Measurements from ENCODE around the gene IER2. TPM values are rescaled to one million over a fixed set of nuclear protein-coding genes. Genes with fewer than 3 reads are reported as not detected.
A peak's percentile ranks its signal among the peaks of the same experiment; 100 is the strongest.

The IER2 gene
- total and polyA plus RNA-seq, 2 of the 8 experiments (the other 6 are each of a cell fraction or from before 2014, with no cell fraction given): 84.5 to 138 TPM

- no peak overlapping the region for H3K27ac ChIP-seq (ENCODE audit: low read depth, low read length)
- DNase-seq (ENCODE audit: low read depth in 1 of 2, low spot score in 2 of 2): no peak
- TF ChIP-seq RBBP5 (IDR thresholded peaks at IDR 0.05; ENCODE audit: borderline replicate concordance, low read depth, low read length): no peak
- TF ChIP-seq RNF2 (IDR thresholded peaks at IDR 0.05; ENCODE audit: borderline replicate concordance, low read depth, low read length, missing control alignments, poor library complexity, severe bottlenecking): no peak
- no peak for TF ChIP-seq EP300 (IDR thresholded peaks at IDR 0.05; ENCODE audit: borderline replicate concordance in 1 of 2, low read depth in 2 of 2, low read length in 2 of 2)
- no peak for TF ChIP-seq BACH1 (IDR thresholded peaks at IDR 0.05; ENCODE audit: low read length)
- TF ChIP-seq MAX (IDR thresholded peaks at IDR 0.05): no peak
- TF ChIP-seq RFX5 (IDR thresholded peaks at IDR 0.05; ENCODE audit: borderline replicate concordance, low read depth, low read length): no peak
- no peak for TF ChIP-seq E2F6 (IDR thresholded peaks at IDR 0.05)
- no peak for TF ChIP-seq POLR2AphosphoS5 (IDR thresholded peaks at IDR 0.05; ENCODE audit: low read depth, low read length)
- TF ChIP-seq USF2 (IDR thresholded peaks at IDR 0.05; ENCODE audit: low read length): no peak
These were observed 19.6 kb downstream of the IER2 start for GRCh38 chr19:13169769-13170168.

More at GRCh38 chr19:13169769-13170168, 19.6 kb downstream of the IER2 start:
- no peak overlapping the region for H3K9ac ChIP-seq (replicated peaks in 1 of 4; ENCODE audit: extremely low read depth in 1 of 4, low read depth in 3 of 4, low read length in 3 of 4)
- H3K79me2 ChIP-seq (ENCODE audit: control insufficient read depth in 1 of 2, insufficient read depth in 2 of 2, low read length in 2 of 2): no peaks in the 10 kb centered on the region
- peak overlapping the region; percentile 49; the same call in 1 of the 2 replicates for H2BK5ac ChIP-seq (ENCODE audit: low read depth, low read length)
- no peak overlapping the region for H3K23ac ChIP-seq (ENCODE audit: insufficient read length)
- H3K4me1 ChIP-seq (replicated peaks in 1 of 4; ENCODE audit: control insufficient read depth in 3 of 4, insufficient read depth in 4 of 4, low read length in 3 of 4): peaks cover 9 to 21% (median 14%) of the 10 kb centered on the region in 4 experiments
- peak overlapping the region; percentile 90; the same call in 1 of the 2 replicates for H2BK15ac ChIP-seq (ENCODE audit: low read length)
- no peaks in the 10 kb centered on the region for H3K9me3 ChIP-seq (ENCODE audit: insufficient read depth in 2 of 2, low read depth in 1 of 2, low read length in 1 of 2)
- H2BK120ac ChIP-seq (replicated peaks; ENCODE audit: low read depth, low read length): no peak overlapping the region
- no peaks in the 10 kb centered on the region; the same call in 1 of the 2 replicates for H3K79me1 ChIP-seq (ENCODE audit: low read depth, low read length)
- no peaks in the 10 kb centered on the region for H3K27me3 ChIP-seq (replicated peaks in 1 of 4; ENCODE audit: control insufficient read depth in 3 of 4, extremely low read depth in 1 of 4, insufficient read depth in 3 of 4, low read length in 3 of 4)
- H4K91ac ChIP-seq (replicated peaks; ENCODE audit: insufficient read length, low read length): peak overlapping the region; percentile 91
- H2BK20ac ChIP-seq (ENCODE audit: low read length): no peak overlapping the region
- H3K23me2 ChIP-seq (ENCODE audit: low read depth, low read length): peaks cover 3% of the 10 kb centered on the region; the same call in 1 of the 2 replicates
- no peak overlapping the region for H3K4me3 ChIP-seq (ENCODE audit: extremely low read depth in 1 of 4, insufficient read depth in 2 of 4, low read depth in 3 of 4, low read length in 4 of 4)
- H2AK5ac ChIP-seq (ENCODE audit: low read depth, low read length): peak overlapping the region; percentile 89; the same call in 1 of the 2 replicates
- H3K4me2 ChIP-seq (ENCODE audit: insufficient read depth in 1 of 2, low read depth in 2 of 2, low read length in 2 of 2): no peak overlapping the region
- H4K20me1 ChIP-seq (replicated peaks in 1 of 2; ENCODE audit: control insufficient read depth in 1 of 2, insufficient read depth in 2 of 2, low read length in 2 of 2): no peaks in the 10 kb centered on the region
- no peak overlapping the region for H3K56ac ChIP-seq (replicated peaks; ENCODE audit: insufficient read length, low read depth, low read length)
- no peak overlapping the region for H2AFZ ChIP-seq (ENCODE audit: low read length)
- peak overlapping the region; percentile 94; the same call in 1 of the 2 replicates for H2BK12ac ChIP-seq (ENCODE audit: low read depth, low read length)
- H4K5ac ChIP-seq (ENCODE audit: insufficient read length, low read depth, low read length): peak overlapping the region; percentile 70
- no peak overlapping the region for H4K8ac ChIP-seq (ENCODE audit: extremely low read depth, insufficient read depth, low read length)
- ChIA-PET POLR2A (ENCODE audit: partially characterized antibody) (interaction anchor here (1.0 to 12.0 kb wide), 5 partner anchors 9 to 65 kb away, joined by 3 to 530 read pairs (median 8); partner anchors contain the start of genes IER2 and STX10), CTCF (ENCODE audit: partially characterized antibody) (interaction anchor here (0.9 to 4.7 kb wide), 6 partner anchors 12 to 258 kb away, joined by 3 to 41 read pairs (median 8); no protein-coding TSS in a partner anchor)
- 93% methylated on average over 5 of the region's 5 CpGs; no CpG with 5 or more reads in 1 of the 2 experiments for WGBS, 2 experiments (ENCODE audit: extremely low coverage in 1 of 2, insufficient coverage in 1 of 2, insufficient read length in 1 of 2, insufficient replicate concordance in 2 of 2, low coverage in 1 of 2, low lambda C conversion rate in 2 of 2, missing lambda C conversion rate in 1 of 2)
- H3K4ac ChIP-seq (replicated peaks; ENCODE audit: insufficient read length, low read depth, low read length): peak overlapping the region; percentile 94
- FAIRE-seq: no peak
- H3K18ac ChIP-seq (ENCODE audit: extremely low read depth, low read length): no peak overlapping the region
- no peak overlapping the region for H3K14ac ChIP-seq (ENCODE audit: insufficient read length)
- H3K36me3 ChIP-seq (ENCODE audit: control insufficient read depth in 2 of 4, insufficient read depth in 4 of 4, low read length in 3 of 4): no peaks in the 10 kb centered on the region

Measured in H1 (cell line).